AG09309 (cell line): ENCODE measurements around the gene LACC1.

Experiments
- DNase-seq: peaks from one replicate; pipeline ENCODE4 v3.0.0-alpha.2; 2010; ENCODE audit warnings: low read depth
- H3K4me3 ChIP-seq: 2 replicates; pipeline ENCODE4 v1.5.1; 2011; ENCODE audit warnings: mild to moderate bottlenecking, low read depth, low read length, moderate library complexity; ENCODE audit not compliant: control insufficient read depth
- TF ChIP-seq, protein P1 (sequence below): IDR thresholded peaks from 2 replicates; pipeline ENCODE4 v1.5.1; 2011; ENCODE audit warnings: mild to moderate bottlenecking, low read depth, low read length, inconsistent platforms; ENCODE audit not compliant: insufficient read depth, control insufficient read depth; ENCODE audit errors: missing control alignments

Gene LACC1

DNA sequence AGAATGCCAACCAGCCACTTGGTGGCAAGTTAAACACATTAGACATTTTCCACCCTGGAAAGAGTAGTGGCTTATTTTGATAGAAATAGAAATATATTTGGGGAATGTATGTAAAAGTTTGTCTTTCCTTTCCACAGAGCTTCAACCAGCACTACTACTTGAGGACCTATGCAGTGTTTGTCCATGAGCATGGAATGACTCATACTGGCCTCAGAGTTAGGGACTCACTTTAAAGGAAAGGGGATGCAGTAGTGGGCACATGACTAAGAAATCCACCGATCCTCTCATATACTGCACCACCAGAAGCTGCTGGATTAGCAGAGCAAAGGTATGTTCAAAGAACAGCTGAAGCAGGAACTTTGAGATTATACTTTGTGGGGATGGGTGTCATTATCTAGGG, 62.6 kb downstream of the LACC1 start:
- DNase-seq: no peak
- TF ChIP-seq, protein P1, sequence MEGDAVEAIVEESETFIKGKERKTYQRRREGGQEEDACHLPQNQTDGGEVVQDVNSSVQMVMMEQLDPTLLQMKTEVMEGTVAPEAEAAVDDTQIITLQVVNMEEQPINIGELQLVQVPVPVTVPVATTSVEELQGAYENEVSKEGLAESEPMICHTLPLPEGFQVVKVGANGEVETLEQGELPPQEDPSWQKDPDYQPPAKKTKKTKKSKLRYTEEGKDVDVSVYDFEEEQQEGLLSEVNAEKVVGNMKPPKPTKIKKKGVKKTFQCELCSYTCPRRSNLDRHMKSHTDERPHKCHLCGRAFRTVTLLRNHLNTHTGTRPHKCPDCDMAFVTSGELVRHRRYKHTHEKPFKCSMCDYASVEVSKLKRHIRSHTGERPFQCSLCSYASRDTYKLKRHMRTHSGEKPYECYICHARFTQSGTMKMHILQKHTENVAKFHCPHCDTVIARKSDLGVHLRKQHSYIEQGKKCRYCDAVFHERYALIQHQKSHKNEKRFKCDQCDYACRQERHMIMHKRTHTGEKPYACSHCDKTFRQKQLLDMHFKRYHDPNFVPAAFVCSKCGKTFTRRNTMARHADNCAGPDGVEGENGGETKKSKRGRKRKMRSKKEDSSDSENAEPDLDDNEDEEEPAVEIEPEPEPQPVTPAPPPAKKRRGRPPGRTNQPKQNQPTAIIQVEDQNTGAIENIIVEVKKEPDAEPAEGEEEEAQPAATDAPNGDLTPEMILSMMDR: no peak
- H3K4me3 ChIP-seq: no peak overlapping the region
